ENCODE measurements around the gene COL23A1. TPM values are rescaled to one million over a fixed set of nuclear protein-coding genes. Genes with fewer than 3 reads are reported as not detected.

The COL23A1 gene
- total RNA-seq, 1 experiment from 2014 or later, result not detected

DNA sequence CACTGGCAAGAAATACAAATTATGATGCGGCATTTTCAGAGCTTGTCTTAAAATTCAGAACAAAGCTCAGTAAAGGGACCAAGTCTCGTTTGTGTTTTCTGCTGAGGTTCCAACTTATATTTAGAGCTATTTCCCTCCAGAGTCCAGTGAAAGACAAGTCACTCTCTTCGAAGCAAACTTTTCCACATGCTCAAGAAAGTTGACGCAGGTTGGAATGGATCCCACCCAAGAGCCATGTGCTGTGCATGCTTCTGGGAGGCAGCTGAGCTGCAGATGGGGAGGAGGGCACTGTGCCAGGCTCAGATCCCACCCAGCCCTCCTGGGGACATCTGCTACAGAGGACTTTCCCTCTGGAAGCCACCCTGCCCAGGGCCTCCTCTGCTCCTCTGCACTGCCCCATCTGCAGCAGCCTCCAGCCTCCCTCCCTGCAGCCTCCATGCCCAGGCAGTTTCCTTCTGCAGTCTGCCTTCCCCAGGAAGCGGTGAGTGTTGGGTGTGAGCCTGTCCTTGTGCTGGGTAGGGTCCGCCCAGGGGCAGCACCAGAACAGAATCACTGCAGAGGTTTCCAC is 75.3 kb downstream of the COL23A1 start:
- H3K79me2 ChIP-seq (ENCODE audit: low read length), result no peaks in the 10 kb centered on the region
- DNase-seq (no peak), ATAC-seq (no peak)
- no peak overlapping the region for H3K9ac ChIP-seq (ENCODE audit: low read length)
- BruUV-seq (replicated peaks), result no TSS peak
- H3K27ac ChIP-seq (ENCODE audit: low read length), result no peak overlapping the region
- intact Hi-C loops (cut with micrococcal nuclease), result no loop called here
- ChIA-PET POLR2A (ENCODE audit: unreplicated experiment) (no interaction called here), CTCF (no interaction called here)
- no peaks in the 10 kb centered on the region for H3K4me1 ChIP-seq (ENCODE audit: insufficient read depth, low read length)
- H3K27me3 ChIP-seq (ENCODE audit: low read length), result peaks cover 64% of the 10 kb centered on the region
- H3F3A ChIP-seq (ENCODE audit: low read length, unreplicated experiment), result no peaks in the 10 kb centered on the region
- H3K36me3 ChIP-seq (ENCODE audit: low read depth, low read length), result no peaks in the 10 kb centered on the region
- H3K9me3 ChIP-seq (ENCODE audit: low read length), result no peaks in the 10 kb centered on the region
- no peak overlapping the region for H3K4me3 ChIP-seq (ENCODE audit: low read length)
- H3K4me2 ChIP-seq (ENCODE audit: low read length), result no peak overlapping the region
- no peak overlapping the region for H2AFZ ChIP-seq (ENCODE audit: low read length)
- H4K20me1 ChIP-seq (ENCODE audit: low read length), result no peaks in the 10 kb centered on the region
- TF ChIP-seq EZH2phosphoT487 (IDR thresholded peaks at IDR 0.05; ENCODE audit: borderline replicate concordance, low read length), result no peak
- TF ChIP-seq EZH2 (IDR thresholded peaks at IDR 0.05; ENCODE audit: low read length, unreplicated experiment), result no peak
- TF ChIP-seq, protein P1, sequence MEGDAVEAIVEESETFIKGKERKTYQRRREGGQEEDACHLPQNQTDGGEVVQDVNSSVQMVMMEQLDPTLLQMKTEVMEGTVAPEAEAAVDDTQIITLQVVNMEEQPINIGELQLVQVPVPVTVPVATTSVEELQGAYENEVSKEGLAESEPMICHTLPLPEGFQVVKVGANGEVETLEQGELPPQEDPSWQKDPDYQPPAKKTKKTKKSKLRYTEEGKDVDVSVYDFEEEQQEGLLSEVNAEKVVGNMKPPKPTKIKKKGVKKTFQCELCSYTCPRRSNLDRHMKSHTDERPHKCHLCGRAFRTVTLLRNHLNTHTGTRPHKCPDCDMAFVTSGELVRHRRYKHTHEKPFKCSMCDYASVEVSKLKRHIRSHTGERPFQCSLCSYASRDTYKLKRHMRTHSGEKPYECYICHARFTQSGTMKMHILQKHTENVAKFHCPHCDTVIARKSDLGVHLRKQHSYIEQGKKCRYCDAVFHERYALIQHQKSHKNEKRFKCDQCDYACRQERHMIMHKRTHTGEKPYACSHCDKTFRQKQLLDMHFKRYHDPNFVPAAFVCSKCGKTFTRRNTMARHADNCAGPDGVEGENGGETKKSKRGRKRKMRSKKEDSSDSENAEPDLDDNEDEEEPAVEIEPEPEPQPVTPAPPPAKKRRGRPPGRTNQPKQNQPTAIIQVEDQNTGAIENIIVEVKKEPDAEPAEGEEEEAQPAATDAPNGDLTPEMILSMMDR (conservative IDR thresholded peaks at IDR 0.05; ENCODE audit: low read depth, low read length), result no peak
- no peaks in the 10 kb centered on the region for H3K9me2 ChIP-seq (replicated peaks; ENCODE audit: low read length)

DNA sequence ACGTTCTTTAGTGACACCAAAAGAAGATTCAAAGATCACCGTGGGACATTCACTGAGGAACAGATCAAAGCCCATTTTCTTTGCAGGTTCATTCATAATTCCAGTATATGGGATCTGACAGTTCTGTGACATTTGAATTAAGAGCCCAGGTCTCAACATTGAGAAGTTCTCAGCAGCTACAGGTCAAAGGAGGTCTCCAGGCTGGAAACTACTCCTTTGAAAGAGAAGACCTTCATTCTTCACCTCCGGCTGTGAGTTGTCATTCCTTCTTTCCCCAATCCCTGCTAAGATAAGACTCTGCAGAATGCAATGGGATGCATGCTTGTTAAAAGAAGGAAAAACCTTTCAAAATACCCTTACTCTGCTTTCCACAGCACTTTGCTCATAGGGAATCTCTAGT is 79.0 kb downstream of the COL23A1 start:
- no peak for ATAC-seq
- H3K4me3 ChIP-seq (ENCODE audit: low read length), result no peak overlapping the region
- ChIA-PET CTCF (no interaction called here), POLR2A (ENCODE audit: unreplicated experiment) (interaction anchor here (0.6 kb wide), 1 partner anchor 33 kb away, joined by 4 read pairs; no protein-coding TSS in a partner anchor)
- no TSS peak for BruUV-seq (replicated peaks)
- H4K20me1 ChIP-seq (ENCODE audit: low read length), result no peaks in the 10 kb centered on the region
- no peak overlapping the region for H3K9ac ChIP-seq (ENCODE audit: low read length)
- H3K4me2 ChIP-seq (ENCODE audit: low read length), result no peak overlapping the region
- H3K27me3 ChIP-seq (ENCODE audit: low read length), result peaks cover 77% of the 10 kb centered on the region
- no peaks in the 10 kb centered on the region for H3K4me1 ChIP-seq (ENCODE audit: insufficient read depth, low read length)
- no peaks in the 10 kb centered on the region for H3K9me3 ChIP-seq (ENCODE audit: low read length)
- no peak for DNase-seq
- H3K36me3 ChIP-seq (ENCODE audit: low read depth, low read length), result no peaks in the 10 kb centered on the region
- no peaks in the 10 kb centered on the region for H3K79me2 ChIP-seq (ENCODE audit: low read length)
- H3F3A ChIP-seq (ENCODE audit: low read length, unreplicated experiment), result no peaks in the 10 kb centered on the region
- intact Hi-C loops (cut with micrococcal nuclease), result no loop called here
- no peak for TF ChIP-seq EZH2 (IDR thresholded peaks at IDR 0.05; ENCODE audit: low read length, unreplicated experiment)
- TF ChIP-seq, protein P1 (conservative IDR thresholded peaks at IDR 0.05; ENCODE audit: low read depth, low read length), result no peak
- no peak for TF ChIP-seq EZH2phosphoT487 (IDR thresholded peaks at IDR 0.05; ENCODE audit: borderline replicate concordance, low read length)
- no peak overlapping the region for H2AFZ ChIP-seq (ENCODE audit: low read length)
- H3K27ac ChIP-seq (ENCODE audit: low read length), result no peak overlapping the region
- no peaks in the 10 kb centered on the region for H3K9me2 ChIP-seq (replicated peaks; ENCODE audit: low read length)

DNA sequence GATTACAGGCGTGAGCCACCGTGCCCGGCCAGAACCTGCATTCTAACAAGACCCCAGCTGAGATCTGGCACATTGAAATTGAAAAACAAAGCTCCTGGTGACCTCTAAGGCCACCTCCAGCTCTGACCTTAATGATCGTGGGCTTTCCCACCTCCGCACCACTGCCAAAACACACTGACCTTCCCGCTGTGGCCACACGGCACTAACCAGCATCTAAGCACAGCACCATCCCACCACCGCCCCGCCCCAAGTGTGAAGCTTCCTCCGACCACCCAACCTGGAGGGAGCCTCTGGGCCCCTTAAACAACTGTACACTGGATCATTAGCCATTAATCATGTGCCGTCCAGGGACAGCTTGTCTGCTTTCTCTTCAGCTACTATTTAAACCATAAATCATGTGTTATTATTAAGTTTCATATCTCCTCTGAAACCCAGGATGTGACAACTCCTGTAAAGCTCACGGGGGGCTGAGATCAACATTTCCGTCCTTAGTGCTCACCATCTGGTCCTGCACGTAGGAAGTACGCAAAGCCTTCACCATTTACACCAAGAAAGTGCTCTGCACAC is 80.6 kb downstream of the COL23A1 start:
- ATAC-seq (no peak), DNase-seq (no peak)
- H3K36me3 ChIP-seq (ENCODE audit: low read depth, low read length), result no peaks in the 10 kb centered on the region
- POLR2A ChIA-PET (ENCODE audit: unreplicated experiment), result no interaction called here
- H3K79me2 ChIP-seq (ENCODE audit: low read length), result no peaks in the 10 kb centered on the region
- no peaks in the 10 kb centered on the region for H3K9me3 ChIP-seq (ENCODE audit: low read length)
- CTCF ChIA-PET, result no interaction called here
- BruUV-seq (replicated peaks), result no TSS peak
- no peak overlapping the region for H3K27ac ChIP-seq (ENCODE audit: low read length)
- H3K9ac ChIP-seq (ENCODE audit: low read length), result no peak overlapping the region
- H3K4me2 ChIP-seq (ENCODE audit: low read length), result no peak overlapping the region
- peaks cover 61% of the 10 kb centered on the region for H3K27me3 ChIP-seq (ENCODE audit: low read length)
- no peaks in the 10 kb centered on the region for H3K4me1 ChIP-seq (ENCODE audit: insufficient read depth, low read length)
- TF ChIP-seq, protein P1 (conservative IDR thresholded peaks at IDR 0.05; ENCODE audit: low read depth, low read length), result no peak
- TF ChIP-seq EZH2phosphoT487 (IDR thresholded peaks at IDR 0.05; ENCODE audit: borderline replicate concordance, low read length), result no peak
- TF ChIP-seq EZH2 (IDR thresholded peaks at IDR 0.05; ENCODE audit: low read length, unreplicated experiment), result no peak
- H2AFZ ChIP-seq (ENCODE audit: low read length), result no peak overlapping the region
- H3K9me2 ChIP-seq (replicated peaks; ENCODE audit: low read length), result no peaks in the 10 kb centered on the region
- H4K20me1 ChIP-seq (ENCODE audit: low read length), result no peaks in the 10 kb centered on the region
- H3K4me3 ChIP-seq (ENCODE audit: low read length), result no peak overlapping the region
- intact Hi-C loops (cut with micrococcal nuclease), result no loop called here
- H3F3A ChIP-seq (ENCODE audit: low read length, unreplicated experiment), result no peaks in the 10 kb centered on the region

All from PC-3 (cell line).